ENCODE measurements around the gene CHAT.

Gene CHAT

GRCh38 chr10:49597426-49598163, 16.2 kb upstream of the CHAT start:
- no peak for DNase-seq (ENCODE audit: low spot score)

GRCh38 chr10:49598164-49598856, 15.5 kb upstream of the CHAT start:
- no peak for DNase-seq (ENCODE audit: low spot score)

DNA sequence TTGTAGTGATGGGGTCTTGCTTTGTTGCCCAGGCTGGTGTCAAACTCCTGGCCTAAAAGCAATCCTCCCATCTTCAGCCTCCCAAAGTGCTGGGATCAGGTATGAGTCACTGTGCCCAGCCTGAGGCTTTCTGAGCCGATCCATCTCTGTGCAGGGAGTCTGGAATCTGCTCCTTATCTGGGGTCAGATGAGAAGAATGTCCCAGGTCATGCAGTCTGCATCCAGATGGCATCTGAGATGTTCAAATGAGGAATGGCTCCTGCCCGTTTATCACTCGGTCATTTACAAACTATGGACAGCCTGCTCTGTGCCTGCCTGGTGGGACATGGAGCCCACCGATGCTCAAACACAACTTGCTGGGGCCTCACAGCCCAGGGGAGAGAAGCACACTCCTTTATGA, 14.9 kb upstream of the CHAT start:
- no peak for DNase-seq (ENCODE audit: low spot score)

- no peak for DNase-seq (ENCODE audit: low spot score)
Measured at GRCh38 chr10:49599546-49599945, 14.3 kb upstream of the CHAT start.

GRCh38 chr10:49600046-49600445, 13.8 kb upstream of the CHAT start:
- no peak for DNase-seq (ENCODE audit: low spot score)

GRCh38 chr10:49600781-49601400, 12.9 kb upstream of the CHAT start:
- no peak for DNase-seq (ENCODE audit: low spot score)

- no peak for DNase-seq (ENCODE audit: low spot score)
Measured at GRCh38 chr10:49601857-49602256, 12.0 kb upstream of the CHAT start.

DNA sequence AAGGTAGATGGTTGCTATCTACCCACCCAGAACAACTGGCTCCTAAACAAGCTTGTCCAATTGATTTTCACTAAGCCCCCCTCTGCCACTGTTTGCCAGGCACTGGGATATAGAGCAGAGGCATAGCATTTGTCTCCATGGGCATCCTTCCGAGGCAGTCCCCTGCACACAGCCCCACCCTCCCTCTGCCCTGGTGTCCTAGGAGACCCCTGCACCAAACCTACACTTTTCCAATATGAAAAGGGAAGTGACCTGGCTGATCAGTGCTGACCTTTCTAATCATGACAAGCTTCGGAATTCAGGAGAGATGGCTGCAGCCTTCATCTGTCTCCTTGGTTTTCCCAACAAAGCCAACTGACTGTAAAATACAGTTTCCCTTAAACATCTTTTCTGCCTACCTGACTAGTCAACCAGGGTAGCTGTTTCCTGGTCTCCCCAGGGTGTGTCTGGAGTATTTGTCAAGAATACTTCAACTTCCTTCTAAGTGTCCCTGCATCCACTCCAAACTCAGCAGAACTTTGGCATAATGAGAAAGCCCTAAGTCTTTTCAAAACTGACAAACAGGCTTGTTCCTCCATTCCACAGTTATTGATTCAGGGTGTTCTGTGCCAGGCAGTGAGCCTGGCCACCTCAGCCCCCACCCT, 11.3 kb upstream of the CHAT start:
- DNase-seq (ENCODE audit: low spot score), result no peak

DNA sequence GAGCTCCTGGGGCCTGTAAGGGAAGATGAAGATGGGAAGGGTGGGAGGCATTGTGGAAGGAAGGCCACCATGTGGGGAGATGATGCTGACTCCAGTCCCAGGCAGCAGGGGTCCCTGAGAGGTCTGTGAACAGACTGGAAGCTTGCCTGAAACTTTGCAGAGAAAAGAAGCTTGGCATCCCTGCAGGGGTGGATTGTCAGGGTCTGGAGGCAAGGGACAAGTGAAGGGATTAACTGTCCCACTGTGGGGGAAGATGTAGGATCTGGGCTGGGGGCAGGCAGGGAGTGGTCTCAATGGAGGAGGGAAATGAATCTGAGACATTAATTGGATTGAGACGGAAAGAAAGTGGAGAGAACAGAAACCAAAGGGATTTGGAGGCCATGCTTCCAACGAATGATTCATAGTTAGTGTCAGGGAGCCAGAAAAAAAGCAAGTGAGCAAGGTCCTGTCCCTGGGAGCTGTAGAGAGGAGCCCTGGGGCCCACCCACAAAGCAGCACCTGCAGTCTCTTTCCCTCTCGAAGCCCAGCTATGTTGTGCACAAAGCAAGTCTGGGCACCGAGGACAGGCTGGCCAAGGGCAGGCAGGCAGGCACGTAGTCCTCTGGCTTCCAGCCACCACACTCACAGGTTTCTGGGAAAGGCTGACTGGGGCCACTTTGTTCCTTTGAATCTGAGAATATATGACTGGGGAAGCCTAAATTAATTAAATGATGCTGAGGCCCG, 8.5 kb upstream of the CHAT start:
- DNase-seq (ENCODE audit: low spot score), result no peak

GRCh38 chr10:49605939-49606509, 7.8 kb upstream of the CHAT start:
- no peak for DNase-seq (ENCODE audit: low spot score)

GRCh38 chr10:49606981-49607535, 6.8 kb upstream of the CHAT start:
- DNase-seq (ENCODE audit: low spot score), result peak; percentile 65

- DNase-seq (ENCODE audit: low spot score), result no peak
Measured at GRCh38 chr10:49608166-49609005, 5.5 kb upstream of the CHAT start.

- no peak for DNase-seq (ENCODE audit: low spot score)
Measured at GRCh38 chr10:49609006-49609282, 4.9 kb upstream of the CHAT start.

DNA sequence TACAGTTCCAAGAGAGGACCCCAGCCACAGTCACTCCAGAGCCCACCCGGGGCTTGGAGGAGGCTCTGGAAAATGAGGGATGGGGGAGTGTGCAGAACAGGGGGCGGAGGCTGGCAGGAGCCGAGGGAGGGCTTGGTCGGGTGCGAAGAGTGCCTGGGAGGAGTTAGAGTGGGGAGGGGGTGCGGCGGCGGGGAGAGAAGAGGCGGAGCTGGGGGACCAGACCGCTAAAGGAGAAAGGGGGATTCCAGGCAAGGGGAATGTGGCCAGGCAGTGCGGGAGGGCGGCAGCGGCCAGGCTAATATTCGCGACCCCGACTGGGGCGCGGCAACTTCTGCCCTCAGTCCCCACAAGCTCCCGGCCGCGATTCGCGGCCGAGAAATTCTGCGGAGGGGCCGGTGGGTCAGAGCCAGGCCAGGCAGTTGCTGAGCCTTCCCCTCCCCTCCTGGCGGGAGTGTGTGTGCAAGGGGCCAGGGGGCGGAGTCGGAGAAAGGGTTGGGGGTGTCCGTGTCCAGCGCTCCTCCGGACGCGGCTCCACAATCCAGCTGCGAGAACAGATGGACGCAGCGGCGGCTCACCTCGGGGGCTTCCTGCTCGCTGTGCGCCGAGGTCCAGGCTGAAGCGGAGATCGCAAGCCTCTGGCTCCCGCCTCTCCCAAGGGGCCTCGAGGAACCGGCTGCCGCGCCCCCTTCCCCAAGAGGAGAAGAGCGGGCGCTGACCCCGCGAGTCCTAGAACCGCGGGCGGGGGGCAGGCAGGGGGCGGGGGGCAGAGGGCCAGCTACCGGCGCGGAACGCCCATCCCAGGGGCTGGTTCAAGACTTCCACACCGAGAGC, 4.3 kb upstream of the CHAT start:
- no peak for DNase-seq (ENCODE audit: low spot score)

DNA sequence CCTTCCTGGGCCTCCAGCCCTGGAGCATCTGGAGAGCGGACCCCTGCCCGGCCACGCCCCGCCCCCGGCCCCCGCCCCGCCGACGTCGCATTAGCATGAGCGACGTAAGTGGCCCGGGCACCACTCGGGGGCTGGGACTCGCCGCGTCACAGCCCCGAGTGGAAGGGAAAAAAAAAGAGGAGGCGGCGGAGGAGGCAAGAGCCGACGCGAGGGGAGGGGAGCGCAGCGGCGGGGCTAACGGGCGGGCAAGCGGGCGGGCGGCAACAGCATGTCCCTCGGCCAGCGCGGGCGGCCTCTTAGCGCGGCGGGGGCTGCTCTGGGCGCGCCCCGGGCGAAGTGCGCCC, 3.8 kb upstream of the CHAT start, which contains the start of gene SLC18A3:
SLC18A3 (plus strand) TSS at position 197 of the 344 bp plus-strand sequence. CDS start 431 bp downstream, outside the sequence.
- DNase-seq (ENCODE audit: low spot score), result no peak

- DNase-seq (ENCODE audit: low spot score), result no peak
Measured at GRCh38 chr10:49610458-49611165, 3.2 kb upstream of the CHAT start.

- no peak for DNase-seq (ENCODE audit: low spot score)
Measured at GRCh38 chr10:49611166-49611815, 2.5 kb upstream of the CHAT start.

DNA sequence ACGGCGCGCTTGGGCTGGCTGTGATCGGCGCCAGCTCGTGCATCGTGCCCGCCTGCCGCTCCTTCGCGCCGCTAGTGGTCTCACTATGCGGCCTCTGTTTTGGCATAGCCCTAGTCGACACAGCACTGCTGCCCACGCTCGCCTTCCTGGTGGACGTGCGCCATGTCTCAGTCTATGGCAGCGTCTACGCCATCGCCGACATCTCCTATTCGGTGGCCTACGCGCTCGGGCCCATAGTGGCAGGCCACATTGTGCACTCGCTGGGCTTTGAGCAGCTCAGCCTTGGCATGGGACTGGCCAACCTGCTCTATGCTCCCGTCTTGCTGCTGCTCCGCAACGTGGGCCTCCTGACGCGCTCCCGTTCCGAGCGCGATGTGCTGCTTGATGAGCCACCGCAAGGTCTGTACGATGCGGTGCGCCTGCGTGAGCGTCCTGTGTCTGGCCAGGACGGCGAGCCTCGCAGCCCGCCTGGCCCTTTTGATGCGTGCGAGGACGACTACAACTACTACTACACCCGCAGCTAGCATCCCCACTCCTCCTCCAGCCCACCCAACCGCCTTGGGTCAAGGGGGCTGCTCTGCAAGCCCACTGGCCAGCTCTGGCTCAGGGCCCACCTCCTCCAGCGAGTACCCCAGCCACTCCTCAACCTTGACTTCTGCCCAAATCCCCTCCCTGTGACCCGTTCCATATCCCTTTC, 1.9 kb upstream of the CHAT start:
- DNase-seq (ENCODE audit: low spot score), result no peak

Measured in activated CD4-positive, alpha-beta T cell treated with anti-CD3 and anti-CD28 coated beads, Interleukin-2, Interleukin-4, amounts not matched to agents 100 ng/mL and 50 ng/mL, durations not matched to agents 16 hours and 8 hours (primary cell).